A549 (cell line): ENCODE data around the gene TSPEAR. TPM values are rescaled to one million over a fixed set of nuclear protein-coding genes. Genes with fewer than 3 reads are reported as not detected.
"Not testable (repeated sequence)": the region's sequence is repeated elsewhere in the genome, so short reads cannot be mapped to it uniquely, and the experiment has no call there.

Source experiments
- ATAC-seq, 2 experiments: fragments of 200-7000 bp in 1 of 2; fragments of >200 bp in 1 of 2; cut with Nextera tagmentation in 1 of 2; cut with Tn5 transposase in 1 of 2; 3 replicates each; pipeline versions ENCODE4 v1.8.0 to v1.9.1; 2018 to 2020; ENCODE audit warnings: mild to moderate bottlenecking in 1 of 2, moderate library complexity in 1 of 2
- CTCF ChIA-PET: fragments of 300-600 bp; sonication (Branson Sonifier 250); formaldehyde crosslinking; extraction: SDS; loops from one replicate; lab custom pipeline; 2021; ENCODE audit warnings: antibody characterized with exemption, inconsistent platforms; lab: Yijun Ruan, JAX
- POLR2A ChIA-PET: fragments of 350-600 bp; formaldehyde crosslinking; extraction: SDS; loops from one replicate; lab custom pipeline; 2021; ENCODE audit warnings: antibody characterized with exemption, inconsistent platforms; lab: Yijun Ruan, JAX
- DNase-seq, 2 experiments: peaks; one replicate each; pipeline versions ENCODE4 v3.0.0 to v3.0.0-alpha.2; 2011 to 2016; ENCODE audit warnings: low read depth in 1 of 2, low spot score in 1 of 2
- FAIRE-seq: peaks from 2 replicates; lab custom pipeline; 2011; peaks lifted over from hg19 to GRCh38; lab: Jason Lieb, UNC
- H3K27ac ChIP-seq, 2 experiments: fragments of >200 bp; sonication (Bioruptor Twin); formaldehyde crosslinking; 3 replicates each; pipeline ENCODE4 v1.5.1; 2016 to 2017
- H3K4me1 ChIP-seq: fragments of >200 bp; sonication (Bioruptor Twin); formaldehyde crosslinking; 3 replicates; pipeline ENCODE4 v1.6.1; 2016
- H3K4me2 ChIP-seq: fragments of >200 bp; sonication (Bioruptor Twin); formaldehyde crosslinking; 3 replicates; pipeline ENCODE4 v1.6.1; 2016
- H3K4me3 ChIP-seq: fragments of >200 bp; sonication (Bioruptor Twin); formaldehyde crosslinking; 3 replicates; pipeline ENCODE4 v1.5.1; 2016
- H3K9me3 ChIP-seq: fragments of >200 bp; sonication (Bioruptor Twin); formaldehyde crosslinking; 3 replicates; pipeline ENCODE4 v1.6.1; 2016
- BHLHE40 ChIP-seq: IDR thresholded peaks from 2 replicates; pipeline ENCODE4 v1.6.1; 2012; ENCODE audit warnings: low read depth, low read length, inconsistent platforms
- CEBPB ChIP-seq, 2 experiments: fragments of >200 bp in 1 of 2; sonication (Bioruptor Twin) in 1 of 2; formaldehyde crosslinking in 1 of 2; IDR thresholded peaks; 2 replicates each; pipeline ENCODE4 v1.6.1; 2012 to 2016
- CHD2 ChIP-seq: fragments of 150-350 bp; IDR thresholded peaks from 2 replicates; pipeline ENCODE4 v1.6.1; 2014; ENCODE audit warnings: low read length; ENCODE audit not compliant: partially characterized antibody
- EHF ChIP-seq: fragments of 250-450 bp; sonication (Bioruptor Pico); IDR thresholded peaks from 2 replicates; pipeline ENCODE4 v1.5.0; 2020; ENCODE audit warnings: mild to moderate bottlenecking
- EP300 ChIP-seq, 2 experiments: fragments of >200 bp; sonication (Bioruptor Twin); formaldehyde crosslinking; IDR thresholded peaks; 2 replicates in 1 of 2; 3 replicates in 1 of 2; pipeline ENCODE4 v1.6.1; 2016 to 2017
- ESRRA ChIP-seq: fragments of 150-350 bp; IDR thresholded peaks from 2 replicates; pipeline ENCODE4 v1.6.1; 2014; ENCODE audit warnings: mild to moderate bottlenecking, low read length, borderline replicate concordance
- FOSL2 ChIP-seq, 2 experiments: fragments of 450-650 bp in 1 of 2; fragments of >200 bp in 1 of 2; sonication (Bioruptor Twin) in 1 of 2; formaldehyde crosslinking; IDR thresholded peaks; 2 replicates each; pipeline versions ENCODE4 v1.5.0 to v1.6.1; 2016 to 2020; ENCODE audit warnings: mild to moderate bottlenecking in 1 of 2, moderate library complexity in 1 of 2
- FOXS1 ChIP-seq: fragments of 250-450 bp; sonication (Bioruptor Pico); IDR thresholded peaks from 2 replicates; pipeline ENCODE4 v1.5.0; 2020; ENCODE audit warnings: mild to moderate bottlenecking, moderate library complexity
- GATA3 ChIP-seq: IDR thresholded peaks from 2 replicates; pipeline ENCODE4 v1.6.1; 2012; ENCODE audit warnings: borderline replicate concordance
- HDAC2 ChIP-seq: fragments of 200-600 bp; sonication (generic); IDR thresholded peaks from 2 replicates; pipeline ENCODE4 v1.6.1; 2016
- HES2 ChIP-seq: fragments of >200 bp; sonication (Bioruptor Twin); formaldehyde crosslinking; IDR thresholded peaks from 2 replicates; pipeline ENCODE4 v1.6.1; 2016
- HMGXB4 ChIP-seq: fragments of 250-450 bp; sonication (Bioruptor Pico); IDR thresholded peaks from 2 replicates; pipeline ENCODE4 v1.5.0; 2021; ENCODE audit warnings: mild to moderate bottlenecking, moderate library complexity, borderline replicate concordance
- JUN ChIP-seq, 2 experiments: fragments of >200 bp; sonication (Bioruptor Twin); formaldehyde crosslinking; IDR thresholded peaks; 2 replicates in 1 of 2; 3 replicates in 1 of 2; pipeline ENCODE4 v1.6.1; 2016 to 2017
- JUNB ChIP-seq: fragments of >200 bp; sonication (Bioruptor Twin); formaldehyde crosslinking; IDR thresholded peaks from 2 replicates; pipeline ENCODE4 v1.6.1; 2016
- KDM1A ChIP-seq: fragments of 200-600 bp; sonication (generic); IDR thresholded peaks from 2 replicates; pipeline ENCODE4 v1.6.1; 2016; ENCODE audit warnings: low read depth, mild to moderate bottlenecking
- MAZ ChIP-seq: fragments of 150-350 bp; IDR thresholded peaks from 2 replicates; pipeline ENCODE4 v1.6.1; 2014; ENCODE audit warnings: antibody characterized with exemption, low read depth, low read length, borderline replicate concordance
- MYC ChIP-seq: IDR thresholded peaks from 2 replicates; pipeline ENCODE4 v1.6.1; 2012; ENCODE audit warnings: mild to moderate bottlenecking, inconsistent platforms, low read length, improper control_type of control experiment, borderline replicate concordance
- NPAS2 ChIP-seq: fragments of 250-450 bp; sonication (Bioruptor Pico); IDR thresholded peaks from 2 replicates; pipeline ENCODE4 v1.8.0; 2022; ENCODE audit warnings: mild to moderate bottlenecking, moderate library complexity, borderline replicate concordance
- NR3C1 ChIP-seq: fragments of >200 bp; sonication (Bioruptor Twin); formaldehyde crosslinking; IDR thresholded peaks from 3 replicates; pipeline ENCODE4 v1.6.1; 2017
- PHF8 ChIP-seq: fragments of 200-600 bp; sonication (generic); IDR thresholded peaks from 2 replicates; pipeline ENCODE4 v1.6.1; 2016; ENCODE audit warnings: low read depth, mild to moderate bottlenecking, antibody characterized with exemption, moderate library complexity, borderline replicate concordance
- POLR2A ChIP-seq: IDR thresholded peaks from 2 replicates; pipeline ENCODE4 v1.6.1; 2012; ENCODE audit warnings: mild to moderate bottlenecking, low read length
- POLR2AphosphoS2 ChIP-seq: conservative IDR thresholded peaks from 2 replicates; pipeline ENCODE4 v1.6.1; 2012; ENCODE audit warnings: low read length, improper control_type of control experiment, inconsistent platforms
- RARB ChIP-seq: fragments of 250-450 bp; sonication (Bioruptor Pico); IDR thresholded peaks from 2 replicates; pipeline ENCODE4 v1.8.0; 2021; ENCODE audit warnings: mild to moderate bottlenecking, moderate library complexity
- RFX5 ChIP-seq: fragments of 450-650 bp; IDR thresholded peaks from 2 replicates; pipeline ENCODE4 v1.7.1; 2014; ENCODE audit warnings: antibody characterized with exemption, mild to moderate bottlenecking, moderate library complexity
- RNF2 ChIP-seq: fragments of 200-600 bp; sonication (generic); IDR thresholded peaks from 2 replicates; pipeline ENCODE4 v1.6.1; 2016; ENCODE audit warnings: low read depth, mild to moderate bottlenecking, antibody characterized with exemption, moderate library complexity, borderline replicate concordance
- SREBF2 ChIP-seq: fragments of 450-650 bp; IDR thresholded peaks from 2 replicates; pipeline ENCODE4 v1.6.1; 2014; ENCODE audit warnings: mild to moderate bottlenecking, moderate library complexity
- TFCP2L1 ChIP-seq: fragments of 250-450 bp; sonication (Bioruptor Pico); IDR thresholded peaks from 2 replicates; pipeline ENCODE4 v1.5.0; 2021; ENCODE audit warnings: mild to moderate bottlenecking
- ZFP36 ChIP-seq: fragments of 450-650 bp; IDR thresholded peaks from 2 replicates; pipeline ENCODE4 v1.6.1; 2014; ENCODE audit warnings: borderline replicate concordance; ENCODE audit not compliant: partially characterized antibody
- ZNF302 ChIP-seq: fragments of 250-450 bp; sonication (Bioruptor Pico); IDR thresholded peaks from 2 replicates; pipeline ENCODE4 v1.9.0; 2021; ENCODE audit warnings: inconsistent platforms, mild to moderate bottlenecking, moderate library complexity
- ZSCAN20 ChIP-seq: fragments of 250-450 bp; sonication (Bioruptor Pico); IDR thresholded peaks from 2 replicates; pipeline ENCODE4 v1.8.0; 2022; ENCODE audit warnings: mild to moderate bottlenecking, moderate library complexity
- WGBS: methylation state at CpG from one replicate; pipeline ENCODE4 v1.1.6; 2017; ENCODE audit errors: missing lambda C conversion rate; 5-methylcytosine and 5-hydroxymethylcytosine counted together
- polyA plus RNA-seq, 4 experiments: library from polyadenylated mRNA; depleted of rRNA in 3 of 4; stranded (reverse); fragments of >200 nt; fragmentation: RNase III in 1 of 4; extraction: RNeasy Plus Mini Kit Qiagen cat#74134 plus additional on column Dnase treatment in 1 of 4; gene quantifications; 2 replicates in 3 of 4; 3 replicates in 1 of 4; pipeline ENCODE4 v1.2.3, GENCODE V29; 2011 to 2017

The TSPEAR gene
- polyA plus RNA-seq, 2 of the 4 experiments (the other 2 are of a cell fraction) = not detected

- Histone ChIP-seq H3K9me3 (peaks cover 7% of the 10 kb centered on the region; the same call in 2 of the 3 replicates), H3K4me2 (no peak overlapping the region), H3K4me3 (no peak overlapping the region), H3K27ac (no peak overlapping the region), H3K4me1 (no peaks in the 10 kb centered on the region)
- WGBS = 20% methylated on average over 1 of the region's 10 CpGs
- FAIRE-seq = no peak
- DNase-seq = no peak
- ChIA-PET POLR2A (no interaction called here), CTCF (interaction anchor here (1.5 kb wide), 1 partner anchor 24 kb away, joined by 4 read pairs; no protein-coding TSS in a partner anchor)
- TF ChIP-seq EHF (CRISPR knock-in tag) = no peak
- TF ChIP-seq CEBPB (IDR thresholded peaks at IDR 0.05) = no peak
- no peak for TF ChIP-seq HES2
- no peak for TF ChIP-seq RARB (CRISPR knock-in tag)
- no peak for TF ChIP-seq SREBF2
- no peak for TF ChIP-seq BHLHE40
- no peak for TF ChIP-seq MAZ
- TF ChIP-seq HDAC2 = no peak
- no peak for TF ChIP-seq MYC
- no peak for TF ChIP-seq ZNF302 (CRISPR knock-in tag)
- no peak for TF ChIP-seq RNF2
- no peak for TF ChIP-seq ESRRA
- TF ChIP-seq KDM1A = no peak
- no peak for TF ChIP-seq EP300 (IDR thresholded peaks at IDR 0.05)
- no peak for TF ChIP-seq GATA3
- TF ChIP-seq TFCP2L1 (CRISPR knock-in tag) = no peak
- no peak for TF ChIP-seq POLR2AphosphoS2
- ATAC-seq = no peak
These were observed 160.6 kb downstream of the TSPEAR start for GRCh38 chr21:44550807-44551206.

- H3K4me2 ChIP-seq, H3K4me3 ChIP-seq, FAIRE-seq, H3K9me3 ChIP-seq, H3K4me1 ChIP-seq, H3K27ac ChIP-seq, POLR2A ChIA-PET, DNase-seq, ATAC-seq: not testable (repeated sequence)
- 63% methylated on average over 9 of the region's 17 CpGs for WGBS
- CTCF ChIA-PET = interaction anchor here (1.5 kb wide), 1 partner anchor 24 kb away, joined by 4 read pairs; no protein-coding TSS in a partner anchor
These were observed 161.1 kb downstream of the TSPEAR start for GRCh38 chr21:44550285-44550684.

GRCh38 chr21:44549525-44550211, 161.7 kb downstream of the TSPEAR start:
- no peak for FAIRE-seq
- Histone ChIP-seq H3K9me3 (peaks cover 7% of the 10 kb centered on the region; the same call in 2 of the 3 replicates), H3K4me1 (no peaks in the 10 kb centered on the region), H3K27ac (no peak overlapping the region), H3K4me2 (no peak overlapping the region), H3K4me3 (no peak overlapping the region)
- ChIA-PET POLR2A (no interaction called here), CTCF (interaction anchor here (1.5 kb wide), 1 partner anchor 25 kb away, joined by 4 read pairs; no protein-coding TSS in a partner anchor)
- WGBS = 84% methylated on average over 12 of the region's 25 CpGs
- TF ChIP-seq POLR2A (no peak), SREBF2 (no peak), KDM1A (no peak), FOXS1 (CRISPR knock-in tag) (no peak), RFX5 (no peak), CHD2 (no peak), RNF2 (no peak), JUNB (no peak), POLR2AphosphoS2 (no peak), ZFP36 (no peak), TFCP2L1 (CRISPR knock-in tag) (no peak), PHF8 (no peak), HMGXB4 (CRISPR knock-in tag) (no peak), FOSL2 (IDR thresholded peaks at IDR 0.05) (no peak), FOSL2 (CRISPR knock-in tag; IDR thresholded peaks at IDR 0.05) (no peak), ZSCAN20 (CRISPR knock-in tag) (no peak), JUN (IDR thresholded peaks at IDR 0.05) (no peak), NPAS2 (CRISPR knock-in tag) (no peak), MAZ (no peak), NR3C1 (no peak)
- no peak; a peak in 1 of 6 replicates for ATAC-seq
- no peak for DNase-seq
